BJ (cell line): ENCODE data around the gene NEURL1B. TPM values are rescaled to one million over a fixed set of nuclear protein-coding genes. Genes with fewer than 3 reads are reported as not detected.

Experiments used
- CTCF ChIA-PET: fragments of 350-600 bp; formaldehyde crosslinking; extraction: SDS; loops from one replicate; lab custom pipeline; 2021; ENCODE audit warnings: antibody characterized with exemption, inconsistent platforms; lab: Yijun Ruan, JAX
- POLR2A ChIA-PET: fragments of 300-600 bp; sonication (Branson Sonifier 250); formaldehyde crosslinking; extraction: SDS; loops from one replicate; lab custom pipeline; 2021; ENCODE audit warnings: antibody characterized with exemption; lab: Charles Lee
- DNase-seq: peaks from one replicate; pipeline ENCODE4 v3.0.0-alpha.2; 2011; ENCODE audit warnings: low read depth
- H3K27me3 ChIP-seq: 2 replicates; pipeline ENCODE4 v1.6.0; 2011; ENCODE audit warnings: low read length; ENCODE audit not compliant: control insufficient read depth, insufficient read depth
- H3K36me3 ChIP-seq: 2 replicates; pipeline ENCODE4 v1.5.1; 2011; ENCODE audit warnings: low read length; ENCODE audit not compliant: control insufficient read depth, insufficient read depth
- H3K4me3 ChIP-seq: 2 replicates; pipeline ENCODE4 v1.5.1; 2011; ENCODE audit warnings: low read depth, mild to moderate bottlenecking, control low read depth, low read length
- polyA plus RNA-seq: library from polyadenylated mRNA; depleted of rRNA; stranded (reverse); fragments of >200 nt; gene quantifications from 2 replicates; pipeline ENCODE4 v1.2.3, GENCODE V29; 2011
- TF ChIP-seq, protein P1 (sequence below): IDR thresholded peaks from 2 replicates; pipeline ENCODE4 v1.5.1; 2011; ENCODE audit warnings: low read depth, mild to moderate bottlenecking, control low read depth, inconsistent platforms, low read length, moderate library complexity; ENCODE audit not compliant: insufficient read depth

The NEURL1B gene
- polyA plus RNA-seq, 1 experiment: 2.3 TPM

DNA sequence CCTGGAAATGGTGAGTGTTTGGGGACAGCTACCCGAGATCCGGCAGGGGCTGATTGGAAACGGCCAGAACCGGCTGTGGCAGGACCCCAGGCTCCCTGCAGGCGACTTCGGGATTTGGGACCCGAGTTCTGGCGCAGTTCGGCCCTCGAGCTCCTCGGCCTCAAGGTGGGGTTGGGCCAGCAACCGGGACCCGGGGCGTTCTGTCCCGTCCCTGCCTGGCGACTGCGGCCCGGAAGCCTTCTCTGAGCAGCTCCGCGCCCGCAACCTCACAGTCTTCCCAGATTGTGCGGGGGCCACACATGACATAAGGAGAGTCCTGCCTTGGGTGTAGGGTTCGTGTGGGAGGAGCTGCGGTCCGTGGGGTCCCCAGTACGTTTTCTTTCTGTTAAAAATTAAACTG is 23.2 kb upstream of the NEURL1B start:
- CTCF ChIA-PET: no interaction called here
- POLR2A ChIA-PET: no interaction called here

DNA sequence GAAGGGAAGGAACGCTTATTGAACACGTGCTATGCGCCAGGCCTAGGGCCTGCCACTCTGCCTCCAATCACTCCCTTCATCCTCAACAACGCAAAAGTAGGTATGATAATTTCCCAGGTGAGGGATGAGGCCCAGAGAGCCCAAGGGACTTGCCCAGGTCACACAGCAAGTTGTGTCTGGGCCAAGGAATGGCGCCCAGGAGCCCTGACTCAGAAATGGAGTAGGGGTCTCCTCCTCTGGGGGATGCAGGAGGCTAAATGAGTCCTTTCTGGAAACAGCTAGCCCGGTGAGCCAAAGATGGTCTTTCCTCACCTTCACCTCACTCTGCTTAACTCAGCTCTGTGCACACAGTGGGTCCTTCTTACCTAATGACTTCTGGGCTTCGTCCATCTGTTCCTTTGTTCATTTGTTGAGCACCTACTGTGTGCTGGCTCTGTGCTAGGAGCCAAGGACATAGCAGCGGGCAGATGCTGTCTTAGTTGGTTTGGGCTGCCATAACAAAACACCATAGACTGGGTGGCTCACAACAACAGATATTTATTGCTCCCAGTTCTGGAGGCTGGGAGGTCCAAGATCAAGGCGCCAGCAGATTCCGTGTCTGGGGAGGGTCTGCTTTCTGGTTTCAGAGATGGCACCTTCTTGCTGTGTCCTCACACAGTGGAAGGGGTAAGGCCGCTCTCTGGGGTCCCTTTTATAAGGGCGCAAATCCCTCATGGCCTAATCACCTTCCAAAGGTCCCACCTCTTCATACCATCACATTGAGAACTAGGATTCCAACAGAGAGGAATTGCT is 22.3 kb upstream of the NEURL1B start:
- TF ChIP-seq, protein P1, sequence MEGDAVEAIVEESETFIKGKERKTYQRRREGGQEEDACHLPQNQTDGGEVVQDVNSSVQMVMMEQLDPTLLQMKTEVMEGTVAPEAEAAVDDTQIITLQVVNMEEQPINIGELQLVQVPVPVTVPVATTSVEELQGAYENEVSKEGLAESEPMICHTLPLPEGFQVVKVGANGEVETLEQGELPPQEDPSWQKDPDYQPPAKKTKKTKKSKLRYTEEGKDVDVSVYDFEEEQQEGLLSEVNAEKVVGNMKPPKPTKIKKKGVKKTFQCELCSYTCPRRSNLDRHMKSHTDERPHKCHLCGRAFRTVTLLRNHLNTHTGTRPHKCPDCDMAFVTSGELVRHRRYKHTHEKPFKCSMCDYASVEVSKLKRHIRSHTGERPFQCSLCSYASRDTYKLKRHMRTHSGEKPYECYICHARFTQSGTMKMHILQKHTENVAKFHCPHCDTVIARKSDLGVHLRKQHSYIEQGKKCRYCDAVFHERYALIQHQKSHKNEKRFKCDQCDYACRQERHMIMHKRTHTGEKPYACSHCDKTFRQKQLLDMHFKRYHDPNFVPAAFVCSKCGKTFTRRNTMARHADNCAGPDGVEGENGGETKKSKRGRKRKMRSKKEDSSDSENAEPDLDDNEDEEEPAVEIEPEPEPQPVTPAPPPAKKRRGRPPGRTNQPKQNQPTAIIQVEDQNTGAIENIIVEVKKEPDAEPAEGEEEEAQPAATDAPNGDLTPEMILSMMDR: no peak
- no peak for DNase-seq
- peaks cover 11% of the 10 kb centered on the region for H3K27me3 ChIP-seq
- POLR2A ChIA-PET: no interaction called here
- CTCF ChIA-PET: no interaction called here
- no peak overlapping the region for H3K4me3 ChIP-seq
- no peaks in the 10 kb centered on the region for H3K36me3 ChIP-seq

More for the DNA sequence above, 23.2 kb upstream of the NEURL1B start:
- no peaks in the 10 kb centered on the region for H3K36me3 ChIP-seq
- H3K27me3 ChIP-seq: peaks cover 10% of the 10 kb centered on the region
- TF ChIP-seq, protein P1: no peak
- no peak overlapping the region for H3K4me3 ChIP-seq
- DNase-seq: no peak

GRCh38 chr5:172620506-172620905 is 20.6 kb upstream of the NEURL1B start:
- TF ChIP-seq, protein P1: no peak
- H3K36me3 ChIP-seq: no peaks in the 10 kb centered on the region
- H3K4me3 ChIP-seq: no peak overlapping the region
- POLR2A ChIA-PET: no interaction called here
- CTCF ChIA-PET: interaction anchor here (0.7 to 1.5 kb wide), 4 partner anchors 9 to 145 kb away, joined by 3 read pairs; no protein-coding TSS in a partner anchor
- H3K27me3 ChIP-seq: peaks cover 11% of the 10 kb centered on the region
- no peak for DNase-seq

- POLR2A ChIA-PET: no interaction called here
- CTCF ChIA-PET: no interaction called here
- H3K36me3 ChIP-seq: no peaks in the 10 kb centered on the region
- TF ChIP-seq, protein P1: no peak
- H3K27me3 ChIP-seq: peaks cover 11% of the 10 kb centered on the region
- DNase-seq: no peak
- no peak overlapping the region for H3K4me3 ChIP-seq
Measured at GRCh38 chr5:172622091-172623046, 18.7 kb upstream of the NEURL1B start.
